HepG2 (cell line): Measurements from ENCODE around the gene TSSK3. TPM values are rescaled to one million over a fixed set of nuclear protein-coding genes. Genes with fewer than 3 reads are reported as not detected.
A peak's percentile ranks its signal among the peaks of the same experiment; 100 is the strongest.

Experiments
- FOSL1 ChIP-seq: sonication (generic); formaldehyde crosslinking; IDR thresholded peaks from 2 replicates; pipeline ENCODE4 v1.9.0; 2021; ENCODE audit warnings: missing genetic modification reagents, borderline replicate concordance
- HDAC2 ChIP-seq: sonication (generic); formaldehyde crosslinking; IDR thresholded peaks from 2 replicates; pipeline ENCODE4 v1.4.0; 2020; ENCODE audit warnings: missing genetic modification reagents
- HNRNPUL1 ChIP-seq: fragments of 200-400 bp; formaldehyde crosslinking; IDR thresholded peaks from 2 replicates; pipeline ENCODE4 v1.6.1; 2017; ENCODE audit warnings: low read depth, mild to moderate bottlenecking, low read length, moderate library complexity
- HOXD1 ChIP-seq: sonication (generic); formaldehyde crosslinking; IDR thresholded peaks from 2 replicates; pipeline ENCODE4 v1.5.0; 2020; ENCODE audit warnings: missing genetic modification reagents
- NAIF1 ChIP-seq: sonication (generic); formaldehyde crosslinking; IDR thresholded peaks from 2 replicates; pipeline ENCODE4 v1.5.0; 2020; ENCODE audit warnings: mild to moderate bottlenecking, missing genetic modification reagents, borderline replicate concordance
- POLR2A ChIP-seq, 2 experiments: IDR thresholded peaks; 2 replicates each; pipeline ENCODE4 v1.6.1; 2011; ENCODE audit warnings: low read depth in 2 of 2, low read length in 2 of 2, mild to moderate bottlenecking in 1 of 2, moderate library complexity in 1 of 2; ENCODE audit not compliant: insufficient read depth in 1 of 2
- RFXAP ChIP-seq: sonication (generic); formaldehyde crosslinking; IDR thresholded peaks from 2 replicates; pipeline ENCODE4 v1.4.0; 2020; ENCODE audit warnings: missing genetic modification reagents, borderline replicate concordance
- SP5 ChIP-seq: IDR thresholded peaks from 2 replicates; pipeline ENCODE4 v1.6.1; 2016; ENCODE audit warnings: low read depth, borderline replicate concordance
- TFAP4 ChIP-seq: sonication (generic); IDR thresholded peaks from 2 replicates; pipeline ENCODE4 v1.6.1; 2016; ENCODE audit warnings: low read depth, borderline replicate concordance
- ZBTB25 ChIP-seq: IDR thresholded peaks from 2 replicates; pipeline ENCODE4 v1.6.1; 2018; ENCODE audit warnings: missing genetic modification reagents
- ZHX1 ChIP-seq: sonication (generic); formaldehyde crosslinking; IDR thresholded peaks from 2 replicates; pipeline ENCODE4 v1.8.1; 2022; ENCODE audit warnings: low read depth, mild to moderate bottlenecking, missing genetic modification reagents
- ZMAT5 ChIP-seq: sonication (generic); formaldehyde crosslinking; IDR thresholded peaks from 2 replicates; pipeline ENCODE4 v1.5.0; 2020; ENCODE audit warnings: mild to moderate bottlenecking, low read depth, missing genetic modification reagents, borderline replicate concordance
- ZNF180 ChIP-seq: sonication (generic); formaldehyde crosslinking; IDR thresholded peaks from 2 replicates; pipeline ENCODE4 v1.4.0; 2020; ENCODE audit warnings: low read depth, missing genetic modification reagents, borderline replicate concordance
- ZSCAN9 ChIP-seq: IDR thresholded peaks from 2 replicates; pipeline ENCODE4 v1.6.1; 2016; ENCODE audit warnings: borderline replicate concordance
- polyA plus RNA-seq, 8 experiments: library from polyadenylated mRNA; depleted of rRNA in 3 of 8; stranded (reverse) in 7 of 8; unstranded in 1 of 8; fragments of >200 nt; fragmentation: Illumina TruSeq in 4 of 8; extraction: Trizol in 4 of 8; gene quantifications; 2 replicates each; pipeline versions ENCODE4 v1.2.1 to v1.2.3, GENCODE V29; 2011 to 2016; ENCODE audit warnings: low read depth in 4 of 8, missing spikeins in 1 of 8, mixed read lengths in 1 of 8; ENCODE audit not compliant: insufficient read depth in 1 of 8
- total RNA-seq, 5 experiments: library from RNA; depleted of rRNA; stranded (reverse); fragments of >200 nt; fragmentation: Illumina TruSeq; extraction: Trizol; gene quantifications; 2 replicates each; pipeline ENCODE4 v1.2.3, GENCODE V29; 2016; ENCODE audit warnings: low read depth in 1 of 5
- TF ChIP-seq, protein P1 (sequence below): sonication (generic); formaldehyde crosslinking; IDR thresholded peaks from 2 replicates; pipeline ENCODE4 v1.5.1; 2020; ENCODE audit warnings: mild to moderate bottlenecking, missing genetic modification reagents, borderline replicate concordance
- TF ChIP-seq, protein P2 (sequence below): sonication (generic); formaldehyde crosslinking; conservative IDR thresholded peaks from 2 replicates; pipeline ENCODE4 v1.8.0; 2022; ENCODE audit warnings: low read depth, missing genetic modification reagents

The TSSK3 gene
- total and polyA plus RNA-seq, 2 of the 13 experiments (the other 11 are each of a cell fraction or from before 2014, with no cell fraction given): 1.0 to 1.1 TPM

GRCh38 chr1:32334864-32335534, 27.3 kb upstream of the TSSK3 start (continued):
- TF ChIP-seq, protein P1, sequence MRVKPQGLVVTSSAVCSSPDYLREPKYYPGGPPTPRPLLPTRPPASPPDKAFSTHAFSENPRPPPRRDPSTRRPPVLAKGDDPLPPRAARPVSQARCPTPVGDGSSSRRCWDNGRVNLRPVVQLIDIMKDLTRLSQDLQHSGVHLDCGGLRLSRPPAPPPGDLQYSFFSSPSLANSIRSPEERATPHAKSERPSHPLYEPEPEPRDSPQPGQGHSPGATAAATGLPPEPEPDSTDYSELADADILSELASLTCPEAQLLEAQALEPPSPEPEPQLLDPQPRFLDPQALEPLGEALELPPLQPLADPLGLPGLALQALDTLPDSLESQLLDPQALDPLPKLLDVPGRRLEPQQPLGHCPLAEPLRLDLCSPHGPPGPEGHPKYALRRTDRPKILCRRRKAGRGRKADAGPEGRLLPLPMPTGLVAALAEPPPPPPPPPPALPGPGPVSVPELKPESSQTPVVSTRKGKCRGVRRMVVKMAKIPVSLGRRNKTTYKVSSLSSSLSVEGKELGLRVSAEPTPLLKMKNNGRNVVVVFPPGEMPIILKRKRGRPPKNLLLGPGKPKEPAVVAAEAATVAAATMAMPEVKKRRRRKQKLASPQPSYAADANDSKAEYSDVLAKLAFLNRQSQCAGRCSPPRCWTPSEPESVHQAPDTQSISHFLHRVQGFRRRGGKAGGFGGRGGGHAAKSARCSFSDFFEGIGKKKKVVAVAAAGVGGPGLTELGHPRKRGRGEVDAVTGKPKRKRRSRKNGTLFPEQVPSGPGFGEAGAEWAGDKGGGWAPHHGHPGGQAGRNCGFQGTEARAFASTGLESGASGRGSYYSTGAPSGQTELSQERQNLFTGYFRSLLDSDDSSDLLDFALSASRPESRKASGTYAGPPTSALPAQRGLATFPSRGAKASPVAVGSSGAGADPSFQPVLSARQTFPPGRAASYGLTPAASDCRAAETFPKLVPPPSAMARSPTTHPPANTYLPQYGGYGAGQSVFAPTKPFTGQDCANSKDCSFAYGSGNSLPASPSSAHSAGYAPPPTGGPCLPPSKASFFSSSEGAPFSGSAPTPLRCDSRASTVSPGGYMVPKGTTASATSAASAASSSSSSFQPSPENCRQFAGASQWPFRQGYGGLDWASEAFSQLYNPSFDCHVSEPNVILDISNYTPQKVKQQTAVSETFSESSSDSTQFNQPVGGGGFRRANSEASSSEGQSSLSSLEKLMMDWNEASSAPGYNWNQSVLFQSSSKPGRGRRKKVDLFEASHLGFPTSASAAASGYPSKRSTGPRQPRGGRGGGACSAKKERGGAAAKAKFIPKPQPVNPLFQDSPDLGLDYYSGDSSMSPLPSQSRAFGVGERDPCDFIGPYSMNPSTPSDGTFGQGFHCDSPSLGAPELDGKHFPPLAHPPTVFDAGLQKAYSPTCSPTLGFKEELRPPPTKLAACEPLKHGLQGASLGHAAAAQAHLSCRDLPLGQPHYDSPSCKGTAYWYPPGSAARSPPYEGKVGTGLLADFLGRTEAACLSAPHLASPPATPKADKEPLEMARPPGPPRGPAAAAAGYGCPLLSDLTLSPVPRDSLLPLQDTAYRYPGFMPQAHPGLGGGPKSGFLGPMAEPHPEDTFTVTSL: peak; percentile 44; the same call in 1 of the 2 replicates
- TF ChIP-seq HOXD1 (CRISPR knock-in tag) (0 out of 2 replicates have a peak, but pooled peaks have one; percentile 38), POLR2A (IDR thresholded peaks at IDR 0.05; ENCODE audit: insufficient read depth in 1 of 2, low read depth in 2 of 2, low read length in 2 of 2) (0 out of 4 replicates have a peak, but pooled peaks of 1 of the 2 experiments have one; percentile 33), RFXAP (CRISPR knock-in tag) (no peak), ZHX1 (CRISPR knock-in tag) (no peak), ZMAT5 (no peak), ZSCAN9 (CRISPR knock-in tag) (0 out of 2 replicates have a peak, but pooled peaks have one; percentile 14), ZBTB25 (CRISPR knock-in tag) (0 out of 2 replicates have a peak, but pooled peaks have one; percentile 22), TFAP4 (no peak), ZNF180 (CRISPR knock-in tag) (no peak), NAIF1 (CRISPR knock-in tag) (no peak), SP5 (CRISPR knock-in tag) (no peak), FOSL1 (CRISPR knock-in tag) (no peak), HDAC2 (0 out of 2 replicates have a peak, but pooled peaks have one; percentile 15), HNRNPUL1 (no peak)
- TF ChIP-seq, protein P2, sequence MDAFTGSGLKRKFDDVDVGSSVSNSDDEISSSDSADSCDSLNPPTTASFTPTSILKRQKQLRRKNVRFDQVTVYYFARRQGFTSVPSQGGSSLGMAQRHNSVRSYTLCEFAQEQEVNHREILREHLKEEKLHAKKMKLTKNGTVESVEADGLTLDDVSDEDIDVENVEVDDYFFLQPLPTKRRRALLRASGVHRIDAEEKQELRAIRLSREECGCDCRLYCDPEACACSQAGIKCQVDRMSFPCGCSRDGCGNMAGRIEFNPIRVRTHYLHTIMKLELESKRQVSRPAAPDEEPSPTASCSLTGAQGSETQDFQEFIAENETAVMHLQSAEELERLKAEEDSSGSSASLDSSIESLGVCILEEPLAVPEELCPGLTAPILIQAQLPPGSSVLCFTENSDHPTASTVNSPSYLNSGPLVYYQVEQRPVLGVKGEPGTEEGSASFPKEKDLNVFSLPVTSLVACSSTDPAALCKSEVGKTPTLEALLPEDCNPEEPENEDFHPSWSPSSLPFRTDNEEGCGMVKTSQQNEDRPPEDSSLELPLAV (CRISPR knock-in tag): no peak
